Germinal center (tissue), 1 donor: ENCODE results near the gene CCM2.
"Not testable (repeated sequence)": the region's sequence is repeated elsewhere in the genome, so short reads cannot be mapped to it uniquely, and the experiment has no call there.

ENCODE experiments used
- DNase-seq: peaks from one replicate; pipeline ENCODE4 v3.0.0; 2012; ENCODE audit warnings: mixed read lengths, low spot score

CCM2 gene

GRCh38 chr7:44981035-44981706 lies 18.8 kb upstream of the CCM2 start:
- DNase-seq: no peak

- no peak for DNase-seq
Measured at GRCh38 chr7:44982535-44982923, 17.5 kb upstream of the CCM2 start.

GRCh38 chr7:44982970-44983369 lies 17.0 kb upstream of the CCM2 start:
- no peak for DNase-seq

GRCh38 chr7:44983742-44984477 lies 16.1 kb upstream of the CCM2 start:
- no peak for DNase-seq

GRCh38 chr7:44984478-44984758 lies 15.6 kb upstream of the CCM2 start:
- DNase-seq: no peak

GRCh38 chr7:44985033-44985695 lies 14.8 kb upstream of the CCM2 start:
- DNase-seq: no peak

- DNase-seq: no peak
Measured at GRCh38 chr7:44985900-44986217, 14.1 kb upstream of the CCM2 start.

GRCh38 chr7:44986218-44987053 lies 13.6 kb upstream of the CCM2 start:
- DNase-seq: peak; percentile 77

- DNase-seq: no peak
Measured at GRCh38 chr7:44987457-44987856, 12.5 kb upstream of the CCM2 start.

- DNase-seq: no peak
Measured at GRCh38 chr7:44987996-44988395, 12.0 kb upstream of the CCM2 start.

GRCh38 chr7:44988701-44989100 lies 11.3 kb upstream of the CCM2 start:
- DNase-seq: no peak

GRCh38 chr7:44989132-44989531 lies 10.9 kb upstream of the CCM2 start:
- DNase-seq: no peak

GRCh38 chr7:44990109-44991023 lies 9.6 kb upstream of the CCM2 start:
- no peak for DNase-seq

- DNase-seq: not testable (repeated sequence)
Measured at GRCh38 chr7:44992004-44992795, 7.8 kb upstream of the CCM2 start.

GRCh38 chr7:44994877-44995554 lies 5.0 kb upstream of the CCM2 start:
- no peak for DNase-seq

- DNase-seq: no peak
Measured at GRCh38 chr7:44995555-44996493, 4.2 kb upstream of the CCM2 start.

- no peak for DNase-seq
Measured at GRCh38 chr7:44998153-44998871, 1.7 kb upstream of the CCM2 start.
